NCI-H1436 treated with DMSO at 0.1 percent for 48 hours (cell line): ENCODE measurements around the gene HTR6.
"Not testable (repeated sequence)": the region's sequence is repeated elsewhere in the genome, so short reads cannot be mapped to it uniquely, and the experiment has no call there.

Experiments
- DNase-seq: peaks from one replicate; lab custom pipeline; 2025; lab: John Stamatoyannopoulos, UW

Gene HTR6

GRCh38 chr1:19639228-19639627, 25.4 kb upstream of the HTR6 start:
- DNase-seq, result not testable (repeated sequence)

GRCh38 chr1:19639999-19640362, 24.7 kb upstream of the HTR6 start:
- DNase-seq, result no peak

GRCh38 chr1:19640363-19641316, 24.0 kb upstream of the HTR6 start:
- DNase-seq, result no peak

- no peak for DNase-seq
These were observed 21.6 kb upstream of the HTR6 start for GRCh38 chr1:19643121-19643520.

GRCh38 chr1:19643602-19644394, 20.9 kb upstream of the HTR6 start, which contains the start of gene NBL1:
Gene NBL1, plus strand, starts transcription at chr1:19644311. Its CDS starts 10,720 bp downstream, at chr1:19655031.
- DNase-seq, result no peak

- DNase-seq, result no peak
These were observed 20.3 kb upstream of the HTR6 start for GRCh38 chr1:19644395-19644680.

- DNase-seq, result no peak
These were observed 19.8 kb upstream of the HTR6 start for GRCh38 chr1:19644681-19645410.

- no peak for DNase-seq
These were observed 19.0 kb upstream of the HTR6 start for GRCh38 chr1:19645411-19646251.

- no peak for DNase-seq
These were observed 18.0 kb upstream of the HTR6 start for GRCh38 chr1:19646377-19647319.

GRCh38 chr1:19647643-19648042, 17.0 kb upstream of the HTR6 start:
- DNase-seq, result no peak

GRCh38 chr1:19648239-19648638, 16.4 kb upstream of the HTR6 start:
- no peak for DNase-seq

GRCh38 chr1:19648689-19649088, 16.0 kb upstream of the HTR6 start:
- no peak for DNase-seq

GRCh38 chr1:19650416-19651140, 14.1 kb upstream of the HTR6 start:
- DNase-seq, result no peak

GRCh38 chr1:19651141-19651737, 13.4 kb upstream of the HTR6 start:
- DNase-seq, result no peak

GRCh38 chr1:19654386-19654785, 10.3 kb upstream of the HTR6 start:
- DNase-seq, result no peak

GRCh38 chr1:19654886-19655717, 9.6 kb upstream of the HTR6 start:
- DNase-seq, result no peak

GRCh38 chr1:19655718-19656080, 9.0 kb upstream of the HTR6 start:
- no peak for DNase-seq

GRCh38 chr1:19656134-19656779, 8.4 kb upstream of the HTR6 start:
- DNase-seq, result no peak
